ENCODE results near the gene UGGT2.
"Not testable (repeated sequence)": the region's sequence is repeated elsewhere in the genome, so short reads cannot be mapped to it uniquely, and the experiment has no call there.

The UGGT2 gene

GRCh38 chr13:95880331-95880730 lies 172.9 kb downstream of the UGGT2 start:
- H3K27ac ChIP-seq, result no peak overlapping the region
- no peak for TF ChIP-seq ZFX (IDR thresholded peaks at IDR 0.05)
- TF ChIP-seq CTCF (conservative IDR thresholded peaks at IDR 0.05), result no peak

- TF ChIP-seq CTCF (conservative IDR thresholded peaks at IDR 0.05) (no peak), ZFX (IDR thresholded peaks at IDR 0.05) (no peak)
- no peak overlapping the region for H3K27ac ChIP-seq
Measured at GRCh38 chr13:95874286-95874685, 178.9 kb downstream of the UGGT2 start.

- TF ChIP-seq CTCF (conservative IDR thresholded peaks at IDR 0.05) (no peak), ZFX (IDR thresholded peaks at IDR 0.05) (no peak)
- no peak overlapping the region for H3K27ac ChIP-seq
Measured at GRCh38 chr13:95870421-95870820, 182.8 kb downstream of the UGGT2 start.

GRCh38 chr13:95865080-95865615 lies 188.1 kb downstream of the UGGT2 start:
- no peak overlapping the region for H3K27ac ChIP-seq
- TF ChIP-seq ZFX (IDR thresholded peaks at IDR 0.05) (no peak), CTCF (conservative IDR thresholded peaks at IDR 0.05) (no peak)

GRCh38 chr13:95862408-95862807 lies 190.8 kb downstream of the UGGT2 start:
- TF ChIP-seq ZFX (IDR thresholded peaks at IDR 0.05), result no peak
- TF ChIP-seq CTCF (conservative IDR thresholded peaks at IDR 0.05), result no peak
- no peak overlapping the region for H3K27ac ChIP-seq

GRCh38 chr13:95861296-95861695 lies 191.9 kb downstream of the UGGT2 start:
- TF ChIP-seq ZFX (IDR thresholded peaks at IDR 0.05), result no peak
- no peak for TF ChIP-seq CTCF (conservative IDR thresholded peaks at IDR 0.05)
- H3K27ac ChIP-seq, result no peak overlapping the region

- H3K27ac ChIP-seq, result no peak overlapping the region
- TF ChIP-seq CTCF (conservative IDR thresholded peaks at IDR 0.05), result no peak
- TF ChIP-seq ZFX (IDR thresholded peaks at IDR 0.05), result no peak
Measured at GRCh38 chr13:95858286-95859075, 194.7 kb downstream of the UGGT2 start.

GRCh38 chr13:95845656-95846055 lies 207.5 kb downstream of the UGGT2 start:
- H3K27ac ChIP-seq, result not testable (repeated sequence)

All from C4-2B (cell line).